Subcutaneous adipose tissue (tissue), 4 donors: ENCODE measurements around the gene NTSR2. TPM values are rescaled to one million over a fixed set of nuclear protein-coding genes. Genes with fewer than 3 reads are reported as not detected.

Source experiments
- total RNA-seq, 4 donors: library from RNA; depleted of rRNA; stranded (reverse); fragments of >200 nt; gene quantifications; one replicate each; pipeline ENCODE4 v1.1.0, GENCODE V29; 2016
- TF ChIP-seq, protein P1 (sequence below): fragments of 450-650 bp; IDR thresholded peaks from one replicate; pipeline ENCODE4 v1.5.1; 2016; ENCODE audit warnings: low read depth, mild to moderate bottlenecking, control low read depth, antibody characterized with exemption, moderate library complexity

Gene NTSR2
- total RNA-seq, 4 donors from 2014 or later, result 1.1 TPM; not detected in 2

GRCh38 chr2:11633923-11634478 is 36.0 kb downstream of the NTSR2 start:
- TF ChIP-seq, protein P1, sequence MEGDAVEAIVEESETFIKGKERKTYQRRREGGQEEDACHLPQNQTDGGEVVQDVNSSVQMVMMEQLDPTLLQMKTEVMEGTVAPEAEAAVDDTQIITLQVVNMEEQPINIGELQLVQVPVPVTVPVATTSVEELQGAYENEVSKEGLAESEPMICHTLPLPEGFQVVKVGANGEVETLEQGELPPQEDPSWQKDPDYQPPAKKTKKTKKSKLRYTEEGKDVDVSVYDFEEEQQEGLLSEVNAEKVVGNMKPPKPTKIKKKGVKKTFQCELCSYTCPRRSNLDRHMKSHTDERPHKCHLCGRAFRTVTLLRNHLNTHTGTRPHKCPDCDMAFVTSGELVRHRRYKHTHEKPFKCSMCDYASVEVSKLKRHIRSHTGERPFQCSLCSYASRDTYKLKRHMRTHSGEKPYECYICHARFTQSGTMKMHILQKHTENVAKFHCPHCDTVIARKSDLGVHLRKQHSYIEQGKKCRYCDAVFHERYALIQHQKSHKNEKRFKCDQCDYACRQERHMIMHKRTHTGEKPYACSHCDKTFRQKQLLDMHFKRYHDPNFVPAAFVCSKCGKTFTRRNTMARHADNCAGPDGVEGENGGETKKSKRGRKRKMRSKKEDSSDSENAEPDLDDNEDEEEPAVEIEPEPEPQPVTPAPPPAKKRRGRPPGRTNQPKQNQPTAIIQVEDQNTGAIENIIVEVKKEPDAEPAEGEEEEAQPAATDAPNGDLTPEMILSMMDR, result no peak

- TF ChIP-seq, protein P1, result no peak
Observed at GRCh38 chr2:11631462-11631861, 38.5 kb downstream of the NTSR2 start.

DNA sequence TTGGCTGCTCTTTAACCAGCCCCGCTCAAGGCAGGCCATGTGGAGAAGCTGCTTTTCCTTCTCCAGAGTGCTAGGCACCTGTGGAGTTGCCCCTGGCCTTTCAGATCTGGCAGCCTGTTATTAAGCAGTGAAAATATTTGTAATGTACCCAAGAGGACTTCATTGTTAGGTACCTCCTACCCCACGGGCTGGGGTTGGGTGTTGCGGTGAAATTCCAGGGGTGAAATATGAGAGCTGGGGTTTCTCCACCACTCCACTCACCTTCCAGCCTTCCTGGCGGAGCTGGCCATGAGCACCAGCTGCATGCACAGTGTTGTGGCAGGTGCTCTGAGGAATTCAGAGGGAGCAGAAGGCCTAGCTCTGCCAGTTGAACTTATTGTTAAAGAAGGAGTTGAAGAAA is 39.1 kb downstream of the NTSR2 start:
- TF ChIP-seq, protein P1, result no peak

GRCh38 chr2:11629851-11630250 is 40.1 kb downstream of the NTSR2 start:
- TF ChIP-seq, protein P1, result no peak

- TF ChIP-seq, protein P1, result no peak
Observed at GRCh38 chr2:11629215-11629614, 40.8 kb downstream of the NTSR2 start.

DNA sequence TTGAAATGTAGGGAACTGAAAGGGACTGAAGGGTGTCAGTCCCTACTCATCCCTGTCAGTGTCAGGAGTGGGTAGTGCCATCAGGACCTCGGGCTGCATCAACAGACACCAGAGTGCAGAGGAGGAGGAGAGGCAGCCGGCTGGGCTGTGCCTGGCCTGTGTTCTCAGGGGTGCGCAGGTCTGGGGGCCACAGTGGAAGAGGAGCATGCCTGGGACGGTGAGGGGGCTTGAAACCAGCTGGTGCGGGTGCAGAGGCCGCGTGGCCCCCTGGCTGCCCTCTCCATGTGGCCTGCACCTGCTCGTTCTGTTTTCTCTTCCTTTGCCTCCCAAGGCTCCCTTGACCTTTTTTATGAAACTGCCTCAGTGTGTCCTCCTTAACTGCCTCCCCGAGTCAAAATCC is 41.3 kb downstream of the NTSR2 start:
- TF ChIP-seq, protein P1, result no peak

- TF ChIP-seq, protein P1, result no peak
Observed at GRCh38 chr2:11625671-11626070, 44.3 kb downstream of the NTSR2 start.
